Spleen (tissue), 11 donors: Measurements from ENCODE around the gene GRIK4. TPM values are rescaled to one million over a fixed set of nuclear protein-coding genes. Genes with fewer than 3 reads are reported as not detected.

Source experiments
- DNase-seq: peaks from one replicate; pipeline ENCODE4 v3.0.0-alpha.2; 2020
- H3K27ac ChIP-seq, 8 donors: fragments of 200-600 bp; sonication (generic) in 7 of 8; 1 replicate in 4 of 8; 2 replicates in 4 of 8; pipeline versions ENCODE4 v1.5.0 to v1.8.0; 2016 to 2021; ENCODE audit warnings: inconsistent platforms in 4 of 8, mild to moderate bottlenecking in 4 of 8, moderate library complexity in 1 of 8
- H3K27me3 ChIP-seq, 7 donors: fragments of 200-600 bp; sonication (generic) in 6 of 7; replicated peaks in 1 of 7; 1 replicate in 4 of 7; 2 replicates in 3 of 7; pipeline versions ENCODE4 v1.5.0 to v1.8.0; 2016 to 2021; ENCODE audit warnings: inconsistent platforms in 3 of 7, mild to moderate bottlenecking in 1 of 7
- H3K36me3 ChIP-seq, 6 donors: fragments of 200-600 bp; sonication (generic) in 5 of 6; 1 replicate in 4 of 6; 2 replicates in 2 of 6; pipeline versions ENCODE4 v1.5.0 to v1.8.0; 2016 to 2021; ENCODE audit warnings: inconsistent platforms in 2 of 6
- H3K4me1 ChIP-seq, 6 donors: fragments of 200-600 bp; sonication (generic) in 5 of 6; 1 replicate in 3 of 6; 2 replicates in 3 of 6; pipeline versions ENCODE4 v1.5.0 to v1.8.0; 2016 to 2021; ENCODE audit warnings: inconsistent platforms in 3 of 6
- H3K4me3 ChIP-seq, 8 donors: fragments of 200-600 bp; sonication (generic) in 7 of 8; 1 replicate in 4 of 8; 2 replicates in 4 of 8; pipeline versions ENCODE4 v1.5.0 to v1.8.0; 2016 to 2021; ENCODE audit warnings: inconsistent platforms in 4 of 8, mild to moderate bottlenecking in 4 of 8, moderate library complexity in 2 of 8
- H3K9me3 ChIP-seq, 8 donors: fragments of 200-600 bp; sonication (generic) in 7 of 8; 1 replicate in 4 of 8; 2 replicates in 4 of 8; pipeline versions ENCODE4 v1.5.0 to v1.8.0; 2016 to 2021; ENCODE audit warnings: inconsistent platforms in 4 of 8
- POLR2A ChIP-seq, 3 donors: fragments of 450-650 bp; IDR thresholded peaks; one replicate each; pipeline ENCODE4 v1.5.1; 2017; ENCODE audit warnings: antibody characterized with exemption in 3 of 3, mild to moderate bottlenecking in 1 of 3
- POLR2AphosphoS5 ChIP-seq, 3 donors: sonication (generic); formaldehyde crosslinking; IDR thresholded peaks; one replicate each; pipeline ENCODE4 v1.5.1; 2017; ENCODE audit warnings: antibody characterized with exemption in 3 of 3
- WGBS, 5 donors: extraction: QIAGEN DNeasy Blood & Tissue Kit in 3 of 5; methylation state at CpG; one replicate each; pipeline versions ENCODE4 v1.1.5 to v1.1.7; 2013 to 2018; 5-methylcytosine and 5-hydroxymethylcytosine counted together
- intact Hi-C: fragments of 100-400 bp; cut with DNase I; formaldehyde crosslinking; loops from one replicate; pipeline ENCODE4 v1.15.0; 2023; ENCODE audit warnings: low total_unique reads
- polyA plus RNA-seq, 3 donors: library from polyadenylated mRNA; stranded (reverse); fragments of 200-250 nt; gene quantifications; one replicate each; pipeline ENCODE4 v1.2.1, GENCODE V29; 2013
- total RNA-seq, 7 donors: library from RNA; depleted of rRNA in 3 of 7; stranded (reverse); fragments of >200 nt in 3 of 7; fragmentation: NEBNext Ultra II Directional in 4 of 7; extraction: Animal tissue kit (Norgen Biotek cat#: 25700) in 4 of 7; gene quantifications; one replicate each; pipeline versions ENCODE4 v1.1.0 to v1.2.1, GENCODE V29; 2016 to 2021
- TF ChIP-seq, protein P1 (sequence below), 11 experiments: fragments of 200-600 bp in 7 of 11; fragments of 450-650 bp in 4 of 11; sonication (generic) in 4 of 11; IDR thresholded peaks in 8 of 11; conservative IDR thresholded peaks in 3 of 11; 1 replicate in 7 of 11; 2 replicates in 4 of 11; pipeline versions ENCODE4 v1.4.0 to v1.8.0; 2016 to 2021; ENCODE audit warnings: antibody characterized with exemption in 11 of 11, inconsistent platforms in 4 of 11, mild to moderate bottlenecking in 1 of 11
- donor health status: healthy with polysubstance abuse.
- donor health status: DM: no; HTN: no; CAD: no; lungs with moderate emphysema.
- donor health status: DM: no; HTN: no; CAD: no.
- donor health status: Bipolar disorder and iron deficiency.
- donor health status: healthy.
- donor health status: DM: no; HTN: no; CAD: no.
- donor health status: DM: yes; HTN: yes; CAD: no.

GRIK4 gene
- total and polyA plus RNA-seq, 10 donors: 0.04 to 2.4 (median 0.59) TPM

DNA sequence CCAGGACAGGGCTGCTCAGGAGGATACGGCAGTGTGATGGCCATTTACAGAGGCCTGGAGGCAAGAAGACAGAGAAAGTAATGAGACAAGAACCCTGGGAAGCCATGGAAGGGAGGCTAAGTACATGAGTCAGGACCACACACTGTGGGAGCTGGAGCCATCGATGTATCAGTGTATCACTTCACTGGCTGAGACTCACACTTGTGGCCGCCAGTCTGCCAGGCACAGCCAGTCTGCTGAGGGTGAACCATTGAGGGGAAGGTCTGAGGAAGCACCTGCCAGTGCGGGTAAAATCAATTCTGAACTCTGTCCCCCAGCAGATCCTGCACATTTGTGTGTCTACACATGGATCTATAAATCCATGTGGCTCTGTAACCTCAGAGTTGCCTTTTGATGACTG lies 195.6 kb downstream of the GRIK4 start:
- Histone ChIP-seq H3K27ac (no peak overlapping the region), H3K27me3 (peaks cover 0 to 12% (median 0%) of the 10 kb centered on the region in 7 donors), H3K4me3 (no peak overlapping the region), H3K4me1 (peaks cover 0 to 12% (median 4%) of the 10 kb centered on the region in 6 donors), H3K9me3 (peaks cover 0 to 40% (median 24%) of the 10 kb centered on the region in 8 donors), H3K36me3 (no peaks in the 10 kb centered on the region)
- intact Hi-C loops: no loop called here
- TF ChIP-seq, protein P1, sequence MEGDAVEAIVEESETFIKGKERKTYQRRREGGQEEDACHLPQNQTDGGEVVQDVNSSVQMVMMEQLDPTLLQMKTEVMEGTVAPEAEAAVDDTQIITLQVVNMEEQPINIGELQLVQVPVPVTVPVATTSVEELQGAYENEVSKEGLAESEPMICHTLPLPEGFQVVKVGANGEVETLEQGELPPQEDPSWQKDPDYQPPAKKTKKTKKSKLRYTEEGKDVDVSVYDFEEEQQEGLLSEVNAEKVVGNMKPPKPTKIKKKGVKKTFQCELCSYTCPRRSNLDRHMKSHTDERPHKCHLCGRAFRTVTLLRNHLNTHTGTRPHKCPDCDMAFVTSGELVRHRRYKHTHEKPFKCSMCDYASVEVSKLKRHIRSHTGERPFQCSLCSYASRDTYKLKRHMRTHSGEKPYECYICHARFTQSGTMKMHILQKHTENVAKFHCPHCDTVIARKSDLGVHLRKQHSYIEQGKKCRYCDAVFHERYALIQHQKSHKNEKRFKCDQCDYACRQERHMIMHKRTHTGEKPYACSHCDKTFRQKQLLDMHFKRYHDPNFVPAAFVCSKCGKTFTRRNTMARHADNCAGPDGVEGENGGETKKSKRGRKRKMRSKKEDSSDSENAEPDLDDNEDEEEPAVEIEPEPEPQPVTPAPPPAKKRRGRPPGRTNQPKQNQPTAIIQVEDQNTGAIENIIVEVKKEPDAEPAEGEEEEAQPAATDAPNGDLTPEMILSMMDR (IDR thresholded peaks at IDR 0.05 in 8 of 11, conservative IDR thresholded peaks at IDR 0.05 in 3 of 11): no peak
- TF ChIP-seq POLR2AphosphoS5 (IDR thresholded peaks at IDR 0.05) (no peak), POLR2A (IDR thresholded peaks at IDR 0.05) (no peak)
- DNase-seq: no peak
- WGBS, 5 donors: 79 to 94% (median 89%) methylated on average over 4 of the region's 4 CpGs

DNA sequence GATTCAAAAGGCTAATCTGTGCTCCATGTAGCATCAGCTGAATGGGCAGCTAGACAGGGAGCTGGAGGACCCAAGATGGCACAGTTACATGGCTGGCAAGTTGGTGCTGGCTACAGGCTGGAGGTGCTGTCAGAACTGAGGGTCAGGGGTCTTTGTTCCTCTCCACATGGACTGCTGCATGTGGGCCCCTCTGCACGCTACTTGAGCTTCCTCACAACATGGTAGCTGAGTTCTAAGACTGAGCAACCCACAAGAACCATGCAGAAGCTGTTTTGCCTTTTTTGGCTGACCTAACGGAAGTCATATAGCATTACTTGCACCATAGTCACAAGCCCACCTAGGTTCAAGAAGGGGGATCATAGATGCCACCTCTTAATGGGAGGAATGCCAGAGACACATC lies 196.1 kb downstream of the GRIK4 start:
- TF ChIP-seq POLR2AphosphoS5 (IDR thresholded peaks at IDR 0.05): no peak
- TF ChIP-seq, protein P1 (IDR thresholded peaks at IDR 0.05 in 8 of 11, conservative IDR thresholded peaks at IDR 0.05 in 3 of 11): no peak
- no peak for DNase-seq
- intact Hi-C loops: no loop called here
- Histone ChIP-seq H3K4me1 (peaks cover 0 to 12% (median 4%) of the 10 kb centered on the region in 6 donors), H3K27me3 (peaks cover 0 to 12% (median 0%) of the 10 kb centered on the region in 7 donors), H3K27ac (no peak overlapping the region), H3K9me3 (peaks cover 0 to 40% (median 24%) of the 10 kb centered on the region in 8 donors), H3K36me3 (no peaks in the 10 kb centered on the region), H3K4me3 (no peak overlapping the region)
- 73 to 88% (median 79%) methylated on average over 2 of the region's 2 CpGs for WGBS, 5 donors

DNA sequence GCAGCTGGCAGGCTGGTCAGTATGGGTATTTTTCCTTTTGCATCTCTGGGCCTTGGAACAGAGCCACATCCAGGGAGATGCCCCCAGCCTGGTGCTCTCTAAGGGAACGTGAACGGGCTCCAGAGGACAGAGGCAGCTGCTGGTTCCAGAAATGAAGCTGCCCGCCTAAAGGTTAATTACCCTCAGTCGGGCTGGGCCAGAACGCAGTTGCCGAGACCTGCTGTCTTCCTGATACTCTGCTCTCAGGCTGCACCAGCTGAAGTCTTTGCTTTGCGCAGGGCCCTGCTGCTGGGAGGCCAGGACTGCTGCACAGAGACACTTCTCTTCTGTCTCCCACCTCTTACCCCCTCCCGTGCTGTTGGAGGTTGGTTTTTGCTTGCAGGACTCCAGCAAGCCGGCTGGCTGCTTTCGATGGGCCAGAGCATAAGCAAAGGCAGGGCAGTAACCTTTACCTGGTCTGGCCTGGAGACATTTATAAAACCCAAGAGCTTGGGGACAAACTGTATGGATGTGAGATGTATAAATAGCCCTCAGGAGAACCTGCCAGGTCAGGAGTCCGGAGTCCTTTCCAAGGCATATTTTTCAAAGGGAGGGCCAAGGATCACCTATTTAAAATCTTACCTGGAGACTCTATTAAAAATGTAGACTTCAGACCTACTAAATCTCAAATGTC lies 197.1 kb downstream of the GRIK4 start:
- peaks cover 0 to 12% (median 0%) of the 10 kb centered on the region in 7 donors for H3K27me3 ChIP-seq
- 81 to 88% (median 85%) methylated on average over 11 of the region's 11 CpGs for WGBS, 5 donors
- H3K4me3 ChIP-seq: no peak overlapping the region
- H3K4me1 ChIP-seq: peaks cover 0 to 12% (median 4%) of the 10 kb centered on the region in 6 donors
- intact Hi-C loops: no loop called here
- no peaks in the 10 kb centered on the region for H3K36me3 ChIP-seq
- H3K9me3 ChIP-seq: peaks cover 0 to 40% (median 24%) of the 10 kb centered on the region in 8 donors
- DNase-seq: no peak
- no peak for TF ChIP-seq POLR2AphosphoS5 (IDR thresholded peaks at IDR 0.05)
- TF ChIP-seq, protein P1 (IDR thresholded peaks at IDR 0.05 in 8 of 11, conservative IDR thresholded peaks at IDR 0.05 in 3 of 11): no peak
- no peak for TF ChIP-seq POLR2A (IDR thresholded peaks at IDR 0.05)
- no peak overlapping the region for H3K27ac ChIP-seq

DNA sequence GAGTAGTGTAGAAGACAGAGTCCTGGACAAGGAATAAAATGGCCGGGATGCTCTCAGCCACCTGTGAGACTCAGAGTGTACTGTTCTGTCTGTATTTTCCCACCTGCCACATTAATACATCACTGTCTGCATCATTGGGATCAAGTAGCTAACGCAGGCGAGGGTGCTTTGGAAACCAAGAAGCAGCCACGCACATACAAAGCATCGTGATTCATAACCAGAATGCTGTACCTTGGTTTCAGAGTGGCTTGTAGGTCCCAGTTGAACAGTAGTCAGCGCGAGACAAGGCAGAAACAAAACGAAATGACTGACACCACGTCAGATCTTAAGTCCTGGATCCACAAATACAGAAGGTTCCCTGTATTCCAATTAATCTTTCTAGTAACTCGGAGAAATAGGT lies 198.3 kb downstream of the GRIK4 start:
- Histone ChIP-seq H3K4me1 (peaks cover 0 to 20% (median 7%) of the 10 kb centered on the region in 6 donors), H3K27ac (peak overlapping the region in 1 of 8 donors; percentile 17), H3K4me3 (no peak overlapping the region), H3K27me3 (peaks cover 0 to 12% (median 0%) of the 10 kb centered on the region in 7 donors), H3K9me3 (peaks cover 0 to 34% (median 21%) of the 10 kb centered on the region in 8 donors), H3K36me3 (no peaks in the 10 kb centered on the region)
- DNase-seq: no peak
- WGBS, 5 donors: 75 to 83% (median 81%) methylated on average over 10 of the region's 10 CpGs
- intact Hi-C loops: no loop called here
- TF ChIP-seq POLR2AphosphoS5 (IDR thresholded peaks at IDR 0.05): no peak
